ENCODE results near the gene NOTCH1. TPM values are rescaled to one million over a fixed set of nuclear protein-coding genes. Genes with fewer than 3 reads are reported as not detected.

Gene NOTCH1
- total and polyA plus RNA-seq, 2 of the 4 experiments (the other 2 are of a cell fraction): 1.8 to 6.0 TPM

DNA sequence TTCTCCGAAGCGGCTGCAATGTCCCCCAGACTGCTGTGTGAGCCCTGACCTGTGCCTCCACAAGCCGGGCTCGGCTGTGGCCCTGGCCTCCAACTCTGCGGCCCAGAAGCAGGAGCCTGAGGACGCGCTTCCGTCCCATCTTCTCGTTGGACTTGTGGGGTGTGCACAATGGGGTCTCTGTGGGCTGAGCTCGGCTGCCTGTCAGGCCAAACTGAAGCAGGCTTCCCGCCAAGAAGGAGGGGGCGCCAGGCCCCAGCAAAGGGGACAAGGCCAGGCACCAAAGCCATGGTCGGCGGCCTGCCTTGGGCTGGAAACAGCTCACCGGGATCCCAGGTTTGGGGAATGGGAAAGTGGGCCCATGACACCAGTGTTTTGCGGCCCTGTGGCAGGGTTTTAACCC, 4.1 kb downstream of the NOTCH1 start:
- H4K91ac ChIP-seq (ENCODE audit: insufficient read depth, low read depth, low read length): no peak overlapping the region
- no peak overlapping the region for H3K4me3 ChIP-seq (ENCODE audit: insufficient read depth, low read depth, low read length)
- H4K5ac ChIP-seq (ENCODE audit: low read depth, low read length): no peak overlapping the region
- DNase-seq (no peak), ATAC-seq (ENCODE audit: low read depth) (no peak)
- no peak overlapping the region for H3K56ac ChIP-seq (ENCODE audit: extremely low read depth, insufficient read depth, low read length)
- no peak overlapping the region for H2BK20ac ChIP-seq (ENCODE audit: low read depth, low read length)
- CTCF ChIA-PET: no interaction called here
- no peak overlapping the region for H2BK120ac ChIP-seq (ENCODE audit: low read depth, low read length)
- H2AFZ ChIP-seq (replicated peaks; ENCODE audit: low read length, poor library complexity): no peak overlapping the region
- POLR2A ChIA-PET (ENCODE audit: unreplicated experiment): no interaction called here
- in situ Hi-C loops (cut with MboI; ENCODE audit: low sequenced_read_pairs): no loop called here
- H3K18ac ChIP-seq (ENCODE audit: low read depth, low read length): no peak overlapping the region
- peaks cover 71% of the 10 kb centered on the region for H4K20me1 ChIP-seq (ENCODE audit: insufficient read depth, low read length)
- no peak overlapping the region for H2BK15ac ChIP-seq (ENCODE audit: low read depth, low read length)
- H3K36me3 ChIP-seq (ENCODE audit: control insufficient read depth, insufficient read depth, low read length): peaks cover 18% of the 10 kb centered on the region; the same call in 1 of the 2 replicates
- H4K8ac ChIP-seq (ENCODE audit: low read depth in 2 of 2, low read length in 2 of 2): no peak overlapping the region
- H3K9me1 ChIP-seq (ENCODE audit: insufficient read depth, low read length): no peaks in the 10 kb centered on the region
- peaks cover 9% of the 10 kb centered on the region for H3K4me1 ChIP-seq (ENCODE audit: control insufficient read depth, insufficient read depth, low read length)
- H3K79me1 ChIP-seq (ENCODE audit: low read depth in 1 of 2, low read length in 2 of 2): peaks cover 18 to 74% of the 10 kb centered on the region in 2 experiments
- no peak overlapping the region for H3K23ac ChIP-seq (ENCODE audit: low read depth, low read length)
- no peak overlapping the region for H2AK9ac ChIP-seq (replicated peaks; ENCODE audit: low read depth, low read length, poor library complexity)
- dilution Hi-C loops (cut with HindIII; ENCODE audit: low sequenced_read_pairs, unreplicated experiment): no loop called here
- intact Hi-C loops (cut with micrococcal nuclease): no loop called here
- H3K4ac ChIP-seq (ENCODE audit: low read depth, low read length): no peak overlapping the region
- WGBS, 2 experiments (ENCODE audit: extremely low coverage in 2 of 2, insufficient read length in 1 of 2): 86% methylated on average over 10 of the region's 16 CpGs; no CpG with 5 or more reads in 1 of the 2 experiments
- H3K27me3 ChIP-seq (ENCODE audit: control insufficient read depth, insufficient read depth, low read length): no peaks in the 10 kb centered on the region
- no peak overlapping the region for H2AK5ac ChIP-seq (ENCODE audit: low read depth, low read length)
- BruUV-seq (replicated peaks): no TSS peak
- no peak overlapping the region for H3K4me2 ChIP-seq (ENCODE audit: low read depth, low read length)
- H2BK5ac ChIP-seq (ENCODE audit: low read depth, low read length, poor library complexity, severe bottlenecking): no peak overlapping the region
- H3K27ac ChIP-seq (ENCODE audit: insufficient read depth, low read length): no peak overlapping the region
- no peaks in the 10 kb centered on the region for H3K9me3 ChIP-seq (ENCODE audit: control insufficient read depth, insufficient read depth, low read length)
- TF ChIP-seq, protein P1, sequence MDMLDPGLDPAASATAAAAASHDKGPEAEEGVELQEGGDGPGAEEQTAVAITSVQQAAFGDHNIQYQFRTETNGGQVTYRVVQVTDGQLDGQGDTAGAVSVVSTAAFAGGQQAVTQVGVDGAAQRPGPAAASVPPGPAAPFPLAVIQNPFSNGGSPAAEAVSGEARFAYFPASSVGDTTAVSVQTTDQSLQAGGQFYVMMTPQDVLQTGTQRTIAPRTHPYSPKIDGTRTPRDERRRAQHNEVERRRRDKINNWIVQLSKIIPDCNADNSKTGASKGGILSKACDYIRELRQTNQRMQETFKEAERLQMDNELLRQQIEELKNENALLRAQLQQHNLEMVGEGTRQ (IDR thresholded peaks at IDR 0.05; ENCODE audit: low read depth, low read length): no peak
- TF ChIP-seq RCOR1 (IDR thresholded peaks at IDR 0.05; ENCODE audit: insufficient replicate concordance, low read length) (no peak), NFE2L2 (IDR thresholded peaks at IDR 0.05; ENCODE audit: low read depth, low read length) (no peak), MAZ (IDR thresholded peaks at IDR 0.05; ENCODE audit: borderline replicate concordance, low read depth, low read length) (no peak)
- TF ChIP-seq, protein P2, sequence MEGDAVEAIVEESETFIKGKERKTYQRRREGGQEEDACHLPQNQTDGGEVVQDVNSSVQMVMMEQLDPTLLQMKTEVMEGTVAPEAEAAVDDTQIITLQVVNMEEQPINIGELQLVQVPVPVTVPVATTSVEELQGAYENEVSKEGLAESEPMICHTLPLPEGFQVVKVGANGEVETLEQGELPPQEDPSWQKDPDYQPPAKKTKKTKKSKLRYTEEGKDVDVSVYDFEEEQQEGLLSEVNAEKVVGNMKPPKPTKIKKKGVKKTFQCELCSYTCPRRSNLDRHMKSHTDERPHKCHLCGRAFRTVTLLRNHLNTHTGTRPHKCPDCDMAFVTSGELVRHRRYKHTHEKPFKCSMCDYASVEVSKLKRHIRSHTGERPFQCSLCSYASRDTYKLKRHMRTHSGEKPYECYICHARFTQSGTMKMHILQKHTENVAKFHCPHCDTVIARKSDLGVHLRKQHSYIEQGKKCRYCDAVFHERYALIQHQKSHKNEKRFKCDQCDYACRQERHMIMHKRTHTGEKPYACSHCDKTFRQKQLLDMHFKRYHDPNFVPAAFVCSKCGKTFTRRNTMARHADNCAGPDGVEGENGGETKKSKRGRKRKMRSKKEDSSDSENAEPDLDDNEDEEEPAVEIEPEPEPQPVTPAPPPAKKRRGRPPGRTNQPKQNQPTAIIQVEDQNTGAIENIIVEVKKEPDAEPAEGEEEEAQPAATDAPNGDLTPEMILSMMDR (conservative IDR thresholded peaks at IDR 0.05; ENCODE audit: low read depth, low read length): no peak
- no peak overlapping the region for H3K14ac ChIP-seq (replicated peaks; ENCODE audit: low read depth, low read length)
- no peak overlapping the region for H3K9ac ChIP-seq (ENCODE audit: low read depth, low read length)

Measured in IMR-90 (cell line).